ENCODE measurements around the gene GFPT1.

- TF ChIP-seq POLR2AphosphoS5 (IDR thresholded peaks at IDR 0.05) (no peak), EP300 (IDR thresholded peaks at IDR 0.05) (no peak), POLR2A (IDR thresholded peaks at IDR 0.05) (no peak)
Measured at GRCh38 chr2:69298261-69298660, 88.8 kb downstream of the GFPT1 start.
